Stimulated activated CD4-positive, alpha-beta T cell treated with anti-CD3 and anti-CD28 coated beads, Interleukin-1b, Interleukin-23, amount 100 ng/mL, for 24 hours (primary cell): ENCODE measurements around the gene CAMK2B.

ENCODE experiments used
- DNase-seq, 4 experiments: peaks; one replicate each; pipeline ENCODE4 v3.0.0-alpha.2; 2020; ENCODE audit warnings: low read depth in 4 of 4, low spot score in 1 of 4

CAMK2B gene

DNA sequence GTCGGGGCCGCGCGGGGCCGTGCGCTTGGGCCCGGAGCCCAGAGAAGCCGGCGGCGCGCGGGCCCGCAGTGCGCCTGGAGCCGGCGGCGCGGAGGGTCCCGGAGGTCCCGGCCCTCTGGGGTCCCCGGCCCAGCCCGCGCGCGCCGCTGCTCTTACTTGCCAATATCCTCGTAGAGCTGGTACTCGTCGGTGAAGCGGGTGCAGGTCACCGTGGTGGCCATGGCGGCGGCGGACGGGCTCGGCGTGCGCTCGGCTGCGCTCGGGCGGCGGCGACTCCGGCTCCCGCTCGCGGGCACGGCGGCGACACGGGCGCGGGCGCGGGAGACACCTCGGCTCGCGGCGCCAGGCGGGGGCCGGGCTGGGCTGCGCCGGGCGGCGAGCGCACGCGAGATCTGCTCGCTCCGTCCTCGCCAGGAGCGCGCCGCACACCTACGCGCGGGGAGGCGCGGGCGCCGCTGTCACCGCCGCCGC, at the start of gene CAMK2B:
TSS of gene CAMK2B (minus strand) at position 394 of the 471 bp plus-strand sequence. CDS start at position 221, 173 bp downstream.
- no peak for DNase-seq

GRCh38 chr7:44374007-44374763, 48.8 kb upstream of the CAMK2B start:
- DNase-seq = no peak

- no peak for DNase-seq
Observed at GRCh38 chr7:44373418-44373740, 48.0 kb upstream of the CAMK2B start.

- DNase-seq = no peak
Observed at GRCh38 chr7:44372560-44373417, 47.4 kb upstream of the CAMK2B start.

- DNase-seq = no peak
Observed at GRCh38 chr7:44368885-44369284, 43.5 kb upstream of the CAMK2B start.

GRCh38 chr7:44368455-44368854, 43.1 kb upstream of the CAMK2B start:
- no peak for DNase-seq

DNA sequence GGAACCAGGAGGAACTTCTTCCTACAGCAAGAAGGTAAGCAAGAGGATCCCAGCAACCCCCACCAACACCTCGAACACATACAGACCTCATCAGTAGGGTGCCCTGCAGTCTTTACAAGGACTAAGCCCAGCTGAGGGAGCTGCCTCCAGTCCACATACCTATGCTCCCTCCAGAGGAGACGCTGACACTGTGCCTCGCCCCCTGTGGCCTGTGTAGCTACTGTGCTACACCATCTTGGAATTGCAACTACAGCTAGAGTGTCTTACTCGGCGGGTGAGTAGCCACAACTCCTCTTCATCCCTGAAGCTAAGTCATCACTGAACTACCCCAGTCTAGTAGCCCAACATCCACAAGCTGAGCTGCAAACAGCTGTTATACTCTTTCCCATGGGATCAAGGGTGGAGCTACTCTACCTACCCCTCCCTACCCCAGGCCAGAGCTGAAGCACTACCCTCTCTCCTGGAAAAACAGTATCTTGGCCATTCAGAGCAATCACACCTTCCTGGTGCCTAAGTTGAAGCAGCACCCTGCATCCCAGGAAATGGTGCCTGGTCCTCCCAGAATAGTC, 42.2 kb upstream of the CAMK2B start:
- DNase-seq = no peak

- no peak for DNase-seq
Observed at GRCh38 chr7:44366986-44367385, 41.6 kb upstream of the CAMK2B start.

- no peak for DNase-seq
Observed at GRCh38 chr7:44353668-44354067, 28.3 kb upstream of the CAMK2B start.

DNA sequence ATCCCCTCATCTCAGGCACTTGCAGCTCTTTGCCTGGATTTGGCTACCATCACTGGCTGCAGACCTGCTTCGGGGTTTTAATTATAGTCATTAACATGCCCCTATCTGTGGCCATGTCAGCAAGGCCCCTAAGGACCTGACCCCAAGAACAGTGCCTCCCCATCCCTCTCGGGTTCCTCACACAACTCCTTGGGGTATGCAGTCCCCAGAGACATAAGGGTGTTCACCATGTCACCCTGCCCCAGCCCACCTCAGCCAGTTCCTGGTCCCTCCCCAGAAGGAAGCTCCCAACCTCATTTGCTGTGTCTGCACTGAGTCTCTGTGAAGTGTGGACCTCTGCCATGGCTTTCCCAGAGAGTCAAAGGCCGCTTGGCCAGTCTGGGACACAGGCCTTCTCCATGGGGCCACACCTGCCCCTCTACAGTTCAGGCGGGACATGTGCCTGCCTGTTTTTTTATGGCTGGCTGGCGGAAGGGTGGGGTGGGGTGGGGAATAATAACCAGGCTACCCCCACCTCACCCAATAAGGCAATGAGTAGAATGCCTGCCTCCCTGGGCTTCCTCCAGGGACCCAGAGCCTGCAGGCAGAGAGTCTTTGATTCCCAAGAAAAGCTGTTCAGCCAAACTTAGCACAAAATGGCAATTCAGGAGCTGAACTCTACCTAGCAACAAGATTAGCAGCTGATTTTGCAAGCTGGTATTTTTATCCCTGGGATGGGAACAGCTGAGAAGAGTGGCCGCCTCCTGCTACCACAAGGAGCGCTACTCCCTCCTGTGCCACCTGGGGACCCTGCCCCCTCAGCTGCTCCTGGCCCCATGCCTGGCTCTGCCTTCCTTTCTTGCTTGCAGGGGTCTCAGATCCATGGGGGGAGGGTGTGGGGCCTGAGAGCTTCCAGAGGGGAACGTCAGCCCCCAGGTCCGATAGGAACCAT, 23.7 kb upstream of the CAMK2B start:
- no peak for DNase-seq

- no peak for DNase-seq
Observed at GRCh38 chr7:44348300-44348699, 22.9 kb upstream of the CAMK2B start.

DNA sequence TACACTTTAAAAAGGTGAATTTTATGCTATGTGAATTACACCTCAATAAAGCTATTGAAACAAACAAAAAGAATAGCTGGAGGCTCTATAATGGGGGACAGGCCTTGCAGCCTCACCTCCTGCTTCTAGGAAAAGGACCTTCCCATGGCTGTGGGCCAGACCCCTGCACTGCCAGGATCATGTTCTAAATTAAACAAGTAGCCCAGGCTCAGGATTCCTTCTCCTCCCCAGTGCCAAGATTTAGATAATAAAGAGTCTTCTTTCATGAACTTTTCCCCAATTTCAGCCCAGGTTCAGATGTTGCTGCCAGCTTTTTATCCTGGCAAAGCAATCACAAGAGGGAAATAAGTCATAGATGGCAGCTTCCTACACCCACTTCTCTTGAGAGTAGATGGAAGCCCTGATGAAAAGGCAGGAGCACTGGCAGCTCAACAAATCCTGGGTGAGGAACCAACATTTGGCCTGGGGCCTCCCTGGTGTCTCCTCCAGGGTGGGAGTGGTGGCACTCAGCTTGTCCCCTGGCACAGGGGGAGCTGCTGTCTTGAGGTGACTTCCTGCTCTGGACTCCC, 22.2 kb upstream of the CAMK2B start:
- DNase-seq = no peak

DNA sequence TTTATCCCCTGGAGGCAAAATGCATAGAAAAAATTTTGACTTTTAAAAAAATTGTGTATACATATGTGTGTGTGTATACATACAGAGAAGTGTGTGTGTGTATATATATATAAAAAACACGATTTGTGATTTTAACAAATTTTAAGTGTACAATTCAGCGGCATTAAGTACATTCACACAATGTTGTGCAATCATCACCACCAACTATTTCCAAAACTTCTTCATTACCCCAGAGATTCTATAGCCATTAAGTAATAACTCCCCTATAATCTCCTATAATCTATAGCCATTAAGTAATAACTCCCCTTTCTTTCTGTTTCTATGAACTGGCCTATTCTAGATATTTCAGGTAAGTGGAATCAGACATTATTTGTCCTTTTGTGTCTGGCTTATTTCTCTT, 20.7 kb upstream of the CAMK2B start:
- no peak for DNase-seq

GRCh38 chr7:44341401-44341800, 16.0 kb upstream of the CAMK2B start:
- DNase-seq = no peak

- no peak for DNase-seq
Observed at GRCh38 chr7:44338600-44338999, 13.2 kb upstream of the CAMK2B start.

GRCh38 chr7:44336491-44336890, 11.1 kb upstream of the CAMK2B start:
- no peak for DNase-seq

DNA sequence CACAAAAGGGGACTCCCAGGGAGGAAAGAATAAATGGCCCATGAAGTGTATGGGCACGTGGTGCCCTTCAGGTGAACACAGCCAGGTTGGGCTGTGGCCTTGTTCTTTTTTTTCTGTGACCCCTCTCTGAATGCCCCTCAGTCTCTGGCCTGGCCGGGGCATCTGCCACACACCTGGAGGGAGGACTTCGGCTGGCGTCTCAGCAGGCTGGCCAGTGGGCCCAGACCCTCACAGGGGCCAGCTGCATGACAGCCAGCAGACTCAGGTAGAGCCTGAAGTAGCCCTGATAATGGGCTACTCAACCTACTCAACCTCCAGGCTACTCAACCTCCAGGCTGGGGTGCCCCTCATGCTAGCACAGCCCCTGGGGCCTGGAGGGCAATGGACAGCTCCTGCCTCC, 9.8 kb upstream of the CAMK2B start:
- no peak for DNase-seq

GRCh38 chr7:44334734-44335097, 9.3 kb upstream of the CAMK2B start:
- DNase-seq = no peak

DNA sequence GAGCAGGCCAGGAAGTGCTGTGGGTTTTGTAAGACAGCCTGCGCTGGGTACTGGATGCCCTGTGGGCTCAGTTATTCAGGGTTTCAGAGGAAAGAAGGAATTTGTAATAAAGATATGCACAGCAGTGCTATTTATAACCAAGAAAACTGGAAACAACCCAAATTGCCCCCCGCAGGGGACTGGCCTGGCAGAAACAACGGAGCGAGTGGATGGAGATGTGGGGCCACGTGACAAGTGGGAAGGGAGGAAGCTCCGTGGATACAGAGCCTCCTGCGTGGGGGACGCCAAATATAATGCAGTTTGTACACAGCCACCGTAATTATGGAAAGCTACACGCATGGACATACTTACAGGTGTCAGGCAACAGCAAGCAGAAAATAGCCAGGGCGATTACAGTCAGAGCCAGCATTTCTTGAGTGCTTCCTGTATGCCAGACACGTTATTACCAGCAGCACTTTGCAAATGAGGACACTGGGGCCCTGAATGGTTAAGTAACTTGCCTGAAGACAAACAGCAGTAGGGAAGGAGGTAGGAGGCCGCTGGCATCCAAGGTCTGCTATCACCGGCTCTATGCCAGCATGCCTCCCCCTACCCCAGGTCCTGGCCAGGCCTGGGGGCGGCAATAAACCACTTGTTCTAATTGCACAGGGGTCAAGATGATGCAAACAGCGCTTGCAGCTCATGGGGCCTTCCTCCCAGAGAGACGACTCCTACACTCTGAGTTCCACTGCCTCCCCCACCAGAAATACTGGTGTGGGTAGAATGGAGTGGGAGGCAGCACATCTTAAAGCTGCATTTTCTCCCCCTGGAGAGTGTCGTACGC, 8.7 kb upstream of the CAMK2B start:
- DNase-seq = no peak

DNA sequence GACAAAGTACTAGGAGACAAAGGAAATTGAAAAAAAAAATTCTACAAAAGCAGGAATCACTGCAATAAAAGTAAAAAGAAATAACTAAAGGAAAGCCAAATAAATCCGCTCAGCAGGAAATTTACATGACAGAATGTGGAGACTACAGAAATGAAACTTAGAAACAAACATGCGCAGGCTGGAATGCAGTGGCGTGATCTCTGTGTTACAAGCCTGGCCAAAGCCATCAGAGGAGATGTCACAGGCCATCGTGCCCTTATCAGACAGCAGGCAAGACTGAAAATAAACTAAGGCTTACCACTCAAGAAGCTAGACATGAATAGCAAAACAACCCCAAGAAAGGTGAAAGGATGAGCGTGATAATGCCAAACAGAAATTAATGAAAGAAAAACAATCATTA, 6.3 kb upstream of the CAMK2B start:
- no peak for DNase-seq
